NCI-H1694 (cell line): Measurements from ENCODE around the gene DNAJC4.
"Not testable (repeated sequence)": the region's sequence is repeated elsewhere in the genome, so short reads cannot be mapped to it uniquely, and the experiment has no call there.

ENCODE experiments used
- DNase-seq: peaks from one replicate; lab custom pipeline; 2025; lab: John Stamatoyannopoulos, UW

The DNAJC4 gene

DNA sequence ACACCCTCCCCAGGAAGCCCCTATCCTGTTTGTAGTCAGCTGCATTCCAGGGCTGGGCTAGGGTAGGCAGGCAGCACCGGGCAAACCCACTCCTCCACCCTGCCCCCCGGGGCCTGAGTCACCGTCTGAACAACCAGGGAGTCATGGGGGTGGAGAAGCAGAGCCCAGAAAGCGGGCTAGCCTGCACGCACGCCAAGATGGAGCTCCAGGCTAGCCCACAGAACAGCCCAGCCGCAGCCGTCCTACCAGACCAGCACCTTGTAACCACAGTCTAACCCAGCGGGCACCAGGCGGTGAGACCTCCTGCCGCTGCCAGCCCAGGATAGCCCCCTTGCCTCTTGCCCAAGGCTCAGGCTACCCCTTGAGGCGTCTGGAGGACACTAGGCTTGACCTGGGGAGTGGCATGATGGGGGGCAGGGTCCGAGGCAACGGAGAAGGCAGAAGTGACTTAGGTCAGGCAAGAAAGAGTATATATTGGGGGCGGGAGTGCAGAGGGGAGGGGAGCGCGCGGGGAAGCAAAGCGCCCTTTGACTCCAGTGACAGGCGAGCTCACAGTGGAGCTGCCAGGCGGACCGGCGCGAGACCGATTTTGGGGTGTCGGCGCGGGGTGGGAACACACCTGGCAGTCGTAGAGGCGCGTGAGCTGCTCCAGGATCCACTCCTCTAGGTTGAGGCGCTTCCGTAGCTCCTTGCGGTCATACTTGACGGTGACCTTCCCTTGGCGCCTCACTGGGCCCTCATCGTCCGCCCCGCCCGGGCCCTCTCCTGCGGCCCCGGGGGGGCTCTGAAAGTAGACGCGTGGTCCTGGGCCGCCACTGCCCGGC is 15.7 kb downstream of the DNAJC4 start:
- DNase-seq: no peak

DNA sequence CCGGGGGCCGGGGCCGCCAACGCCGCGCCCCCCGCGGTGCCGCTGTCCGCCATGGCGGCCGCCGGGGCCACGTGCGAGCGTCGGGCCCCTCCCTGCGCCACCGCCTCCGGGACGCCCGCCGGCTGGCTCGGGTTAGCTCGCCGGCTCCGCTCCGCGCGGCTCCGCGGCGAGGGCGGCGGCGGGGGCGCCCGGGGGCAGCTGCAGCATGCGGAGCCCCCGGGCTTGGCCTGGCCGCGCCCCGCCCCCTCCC is 16.2 kb downstream of the DNAJC4 start:
- not testable (repeated sequence) for DNase-seq

DNA sequence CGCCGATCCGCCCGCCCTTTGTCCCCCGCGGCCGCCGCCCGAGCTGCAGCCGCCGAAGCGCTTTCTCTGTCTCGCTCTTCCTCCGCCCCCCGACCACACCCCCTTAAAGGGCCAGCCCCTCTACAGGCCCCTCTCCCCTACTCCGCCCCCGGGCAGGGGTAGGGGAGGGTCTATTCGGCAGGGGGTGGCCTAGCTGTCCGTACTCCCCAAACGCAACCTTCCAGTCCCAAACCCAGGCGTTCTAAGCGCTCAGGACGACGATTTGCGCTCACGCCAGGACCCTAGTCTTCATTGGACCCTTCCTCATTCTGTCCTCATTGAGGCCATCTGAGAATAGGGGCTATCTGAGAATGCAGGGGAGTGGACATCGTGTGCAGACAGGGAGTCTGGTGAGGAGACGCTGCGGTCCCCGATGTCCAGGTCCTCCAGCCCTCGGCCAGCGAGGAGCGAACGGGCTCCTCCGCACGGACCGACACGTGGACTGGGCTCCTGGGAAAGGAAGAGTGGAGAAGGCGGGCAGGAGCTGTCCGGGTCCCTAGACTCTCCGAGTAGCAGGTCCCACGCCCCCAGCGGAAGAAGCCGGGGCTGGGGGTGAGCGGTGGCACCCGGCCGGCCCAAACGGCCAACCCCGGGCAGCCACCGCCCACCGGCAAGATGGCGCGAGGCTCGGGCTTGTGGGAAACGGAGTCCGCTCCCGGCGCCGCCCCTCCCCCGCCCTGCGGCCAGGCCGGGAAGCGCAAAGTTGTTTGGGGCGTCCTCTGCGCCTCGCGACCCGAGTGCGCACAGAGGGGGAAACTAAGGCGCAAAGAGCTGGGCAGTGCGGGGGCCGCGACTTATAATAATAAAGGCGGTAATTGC is 16.8 kb downstream of the DNAJC4 start, which contains the start of gene PPP1R14B:
Gene PPP1R14B (minus strand): TSS at position 73 of the 858 bp plus-strand sequence. CDS start 270 bp downstream, outside the sequence.
- DNase-seq: peak; percentile 64

DNA sequence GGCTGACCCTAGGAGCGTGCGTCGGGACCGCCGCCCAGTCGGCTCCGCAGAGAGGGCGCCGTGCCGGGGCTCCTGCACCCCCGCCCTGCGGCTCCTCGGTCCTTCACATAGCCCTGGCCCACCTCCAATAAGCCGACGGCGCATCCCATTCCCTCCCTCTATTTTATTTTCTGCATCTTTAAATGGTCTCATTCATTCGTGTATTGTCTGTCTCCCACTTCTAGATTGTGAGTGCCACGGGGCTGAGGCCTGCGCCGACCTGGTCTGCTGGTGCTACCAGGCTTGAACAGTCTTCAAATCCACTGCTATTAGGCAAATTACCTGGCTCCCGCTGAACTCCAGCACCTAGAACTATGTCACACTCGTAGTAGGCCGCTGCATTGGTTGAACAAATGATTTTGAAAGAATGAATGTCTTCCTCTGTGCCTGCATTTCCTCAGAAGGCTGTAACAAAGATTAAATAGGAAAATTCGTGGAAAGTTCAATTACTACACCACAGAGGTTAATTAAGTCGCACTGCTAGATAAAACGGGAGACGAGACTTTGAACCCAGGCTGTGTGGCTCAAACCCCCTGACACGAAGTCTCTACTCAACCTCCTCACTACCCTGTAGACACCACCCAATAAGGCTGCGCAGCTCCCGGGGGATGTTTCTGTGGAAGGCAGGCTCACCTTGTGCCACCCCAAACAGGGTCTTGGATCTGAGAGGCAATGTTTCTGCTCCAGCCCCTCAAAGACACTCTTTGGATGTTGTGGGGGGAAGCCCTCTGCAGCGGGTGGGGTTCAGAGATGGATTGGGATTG is 17.6 kb downstream of the DNAJC4 start:
- DNase-seq: no peak

DNA sequence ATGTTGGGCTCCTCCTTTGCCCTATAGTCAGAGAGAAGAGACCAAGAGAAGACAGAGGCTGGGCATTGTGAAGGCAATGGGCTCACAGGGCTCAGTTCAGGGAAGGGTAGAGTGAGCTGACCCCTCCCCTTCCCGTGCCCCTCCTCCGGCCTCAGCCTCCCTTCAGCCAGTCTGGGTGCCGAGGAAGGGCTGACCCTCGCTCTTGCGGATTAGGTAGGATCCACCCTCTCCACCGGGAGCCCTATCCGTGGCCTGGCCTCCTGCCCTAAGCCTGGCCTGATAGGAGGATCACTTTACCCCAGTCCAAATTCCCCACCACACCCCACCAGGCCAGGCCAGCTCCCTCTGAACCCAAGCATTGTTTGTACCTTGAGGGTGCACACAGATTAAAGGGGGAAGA is 18.2 kb downstream of the DNAJC4 start:
- DNase-seq: no peak

DNA sequence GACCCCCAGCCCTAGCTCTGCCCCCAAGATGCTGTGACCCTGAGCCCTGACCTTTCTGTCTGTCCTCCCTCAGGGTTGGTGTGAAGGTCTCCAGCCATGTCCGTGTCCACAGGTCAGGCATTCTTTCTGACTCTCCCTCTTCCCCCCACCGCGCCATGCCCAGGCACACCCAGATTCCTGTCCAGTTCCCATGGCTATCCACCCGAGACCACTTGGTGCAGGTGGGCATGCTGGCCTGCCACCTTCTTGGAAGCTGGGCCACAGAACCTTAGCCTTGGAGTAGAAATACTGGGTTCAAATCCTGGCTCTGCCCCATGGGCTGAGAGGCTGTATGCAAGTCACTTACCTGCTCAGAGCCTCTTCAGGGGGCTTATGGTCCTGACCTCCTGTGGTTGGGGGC is 18.7 kb downstream of the DNAJC4 start:
- DNase-seq: no peak

DNA sequence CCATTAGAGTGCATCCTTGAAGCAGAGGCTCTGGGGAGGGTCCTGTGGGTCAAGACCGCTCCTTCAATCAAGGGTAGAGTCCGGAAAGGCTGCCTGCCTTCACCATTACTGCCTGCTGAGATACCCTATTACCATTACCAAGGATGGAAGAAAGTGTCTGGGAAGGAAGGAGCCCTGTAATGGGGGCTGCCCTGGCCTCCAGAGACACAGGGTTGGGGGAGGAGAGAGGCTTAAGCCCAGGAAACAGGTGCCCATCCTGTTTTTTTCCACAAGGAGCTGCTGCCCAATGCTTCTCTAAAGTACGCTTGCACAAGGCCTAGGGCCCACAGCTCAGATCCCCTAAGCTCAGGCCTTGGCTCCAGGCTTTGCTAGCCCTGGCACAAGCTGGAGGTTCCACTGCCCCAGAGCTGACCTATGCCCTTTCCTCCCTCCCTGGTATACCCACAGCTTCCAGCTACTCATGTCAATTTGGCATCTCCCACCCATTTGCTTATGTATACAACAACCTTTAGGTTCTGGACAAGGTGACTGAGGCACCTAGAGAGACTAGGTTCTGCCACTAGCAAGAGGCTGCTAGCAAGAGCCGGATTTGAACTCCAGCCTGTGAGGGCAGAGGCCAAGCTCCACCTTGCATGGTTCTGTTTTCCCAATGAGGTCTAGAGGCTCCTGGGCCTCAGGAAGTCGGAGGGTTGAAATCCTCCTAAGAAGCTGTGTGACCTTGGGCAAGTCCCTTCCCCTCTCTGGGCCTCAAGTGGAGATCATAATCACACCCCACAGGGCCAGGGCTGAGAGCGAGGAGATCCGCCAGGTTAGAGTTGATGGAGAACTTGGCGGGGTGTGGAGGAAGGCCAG is 19.4 kb downstream of the DNAJC4 start:
- no peak for DNase-seq

DNA sequence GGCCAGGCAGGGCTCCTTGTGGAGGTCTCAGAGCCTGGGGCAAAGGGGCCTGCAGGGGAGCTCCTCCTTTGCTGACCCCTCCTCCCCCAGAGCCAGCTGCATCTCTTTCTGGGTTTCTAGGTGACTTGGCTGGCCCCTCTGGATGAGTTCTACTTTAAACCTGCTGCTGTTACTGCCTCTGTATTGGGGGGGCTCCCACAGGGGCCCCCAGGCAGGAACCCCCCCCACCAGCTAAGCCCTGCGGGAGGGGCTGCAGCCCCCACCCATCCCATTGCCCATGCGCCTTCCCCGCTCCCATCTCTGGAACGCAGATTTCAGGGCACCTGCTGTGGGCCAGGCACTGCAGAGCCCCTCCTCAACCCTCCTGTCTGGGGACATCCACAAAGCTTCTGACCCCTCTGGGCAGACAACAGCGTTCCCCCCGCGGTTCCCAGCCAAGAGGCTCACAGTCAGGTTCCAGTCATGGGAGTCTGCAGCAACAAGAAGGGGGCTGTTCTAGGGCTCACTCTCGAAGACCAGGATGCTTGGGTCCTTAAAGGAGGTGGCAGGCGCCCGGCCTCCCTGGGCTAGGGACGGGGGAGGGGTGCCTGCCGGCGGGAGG is 20.2 kb downstream of the DNAJC4 start:
- no peak for DNase-seq

DNA sequence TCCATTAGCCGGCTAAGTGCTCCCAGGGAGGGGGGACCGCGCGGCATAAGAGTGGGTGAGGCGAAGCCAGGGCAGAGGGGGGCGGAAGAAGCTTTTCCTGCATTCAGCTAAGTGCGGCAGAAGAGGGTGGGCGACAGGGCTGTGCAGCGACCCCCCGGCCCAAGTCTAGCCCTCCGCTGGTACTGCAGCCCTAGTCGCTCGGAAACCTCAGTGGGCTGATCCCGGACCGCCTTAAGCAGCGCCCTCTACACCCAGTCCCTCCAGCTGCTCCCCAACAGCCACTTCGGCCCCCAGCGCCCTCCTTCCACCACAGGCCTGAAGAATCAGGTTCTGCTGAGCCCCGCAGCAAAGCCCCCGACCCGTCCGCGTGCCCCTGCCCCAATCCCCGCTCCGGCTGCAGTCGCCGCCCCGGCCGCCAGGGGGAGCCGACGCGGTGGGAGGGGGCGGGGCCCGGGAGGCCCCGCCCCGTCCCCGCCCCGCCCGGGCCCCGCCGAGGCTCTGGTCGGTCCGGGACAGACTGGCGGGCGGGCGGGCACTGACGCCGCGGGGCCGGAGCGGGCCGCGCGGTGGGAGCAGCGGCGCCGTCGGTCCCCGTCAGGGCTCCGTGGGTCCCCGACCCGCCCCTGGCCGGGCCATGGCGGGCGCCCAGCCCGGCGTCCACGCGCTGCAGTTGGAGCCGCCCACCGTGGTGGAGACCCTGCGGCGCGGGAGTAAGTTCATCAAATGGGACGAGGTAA is 20.8 kb downstream of the DNAJC4 start, which contains the start of gene PLCB3:
Gene PLCB3 (plus strand): TSS at position 515 of the 737 bp plus-strand sequence. CDS start 120 bp downstream, at position 635.
- no peak for DNase-seq

DNA sequence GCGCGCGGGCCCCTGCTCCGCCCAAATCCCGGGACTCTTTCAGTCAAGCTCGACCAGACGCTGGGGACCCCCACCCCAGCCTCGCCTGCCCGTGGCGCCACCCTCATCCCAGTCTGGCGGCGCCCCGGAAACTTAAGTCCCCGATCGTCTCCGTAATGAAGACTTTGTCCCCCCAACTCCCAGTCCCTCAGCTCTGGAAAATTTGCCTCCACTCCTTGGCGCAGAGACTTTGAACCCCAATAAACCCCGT is 21.3 kb downstream of the DNAJC4 start:
- no peak for DNase-seq

DNA sequence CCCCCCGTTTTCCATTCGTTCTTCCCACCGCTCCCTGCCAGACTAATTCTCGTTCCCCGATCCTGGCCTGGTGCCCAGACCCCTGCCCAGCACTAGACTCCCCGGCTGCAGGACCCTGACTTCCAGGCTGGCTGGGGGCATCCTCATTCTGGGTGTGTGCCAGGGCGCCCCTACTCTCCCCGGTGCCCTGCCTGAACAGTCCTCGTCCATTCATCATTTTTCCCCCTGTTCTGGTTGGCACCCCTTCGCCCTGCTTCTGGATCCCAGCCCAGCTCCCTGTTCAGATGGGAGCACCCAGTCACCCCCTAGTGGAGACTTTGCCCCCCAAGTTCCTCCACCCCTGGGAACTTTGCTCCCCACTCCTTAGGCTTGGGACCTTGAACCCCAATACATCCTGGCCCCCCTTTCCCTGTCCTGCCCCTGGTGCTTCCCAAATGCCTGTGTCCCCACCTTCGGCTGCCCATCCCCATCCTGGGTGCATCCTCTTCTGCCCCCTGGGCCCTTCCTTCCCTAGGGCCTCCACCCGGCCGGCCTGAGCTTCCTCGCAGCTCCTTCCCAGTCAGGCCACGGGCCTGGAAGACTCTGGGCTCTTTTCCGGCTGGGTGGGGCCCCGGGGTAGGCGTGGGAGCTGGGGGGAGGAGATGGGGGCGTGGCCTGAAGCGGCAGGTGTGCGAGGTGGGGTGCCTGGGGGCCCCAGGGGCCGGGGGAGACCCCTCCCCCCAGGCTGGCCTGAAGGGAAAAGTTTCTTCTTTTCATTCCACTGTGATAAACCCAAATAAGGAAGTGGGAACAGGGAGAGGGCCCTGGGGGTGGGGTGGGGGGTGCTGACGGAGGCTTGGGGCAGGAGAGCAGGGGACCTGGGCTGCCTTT is 21.9 kb downstream of the DNAJC4 start:
- no peak for DNase-seq

DNA sequence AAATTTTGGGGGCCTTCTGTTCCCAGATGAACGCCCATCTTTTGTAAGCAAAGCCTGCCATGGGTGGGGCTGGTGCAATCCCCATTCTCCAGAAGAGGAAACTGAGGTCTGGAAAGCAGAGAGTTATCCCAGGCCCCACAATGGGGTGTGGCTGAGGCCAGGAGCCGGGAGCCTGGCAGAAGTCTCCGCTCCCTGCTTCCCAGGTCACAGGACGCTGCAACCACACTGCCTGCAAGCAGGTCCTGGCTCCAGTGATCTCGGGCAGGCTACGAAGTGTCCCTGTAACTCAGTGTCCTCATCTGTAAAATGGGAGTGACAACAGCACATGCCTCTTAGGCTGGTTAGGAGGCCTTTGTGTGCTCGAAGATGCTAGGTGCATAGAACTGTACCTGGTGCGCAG is 22.7 kb downstream of the DNAJC4 start:
- no peak for DNase-seq

DNA sequence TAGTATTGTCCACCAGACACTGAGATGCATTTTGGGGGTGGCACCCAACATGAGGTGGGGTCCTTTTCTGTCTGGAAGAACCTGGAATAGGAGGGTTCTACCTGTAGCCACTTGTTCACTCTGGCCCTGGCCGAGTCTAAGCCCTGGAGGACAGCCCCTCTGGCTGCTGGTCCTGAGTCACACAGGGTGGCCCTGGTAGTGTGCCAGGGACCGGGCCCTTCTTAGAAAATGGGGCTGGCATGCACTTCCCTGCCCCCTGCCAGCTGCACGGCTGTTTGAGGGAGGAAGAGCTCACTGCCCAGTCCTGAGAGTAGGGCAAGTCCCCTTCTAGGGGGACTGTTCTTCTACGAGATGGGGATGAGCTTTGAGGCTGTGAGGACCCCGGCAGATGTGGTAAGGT is 23.1 kb downstream of the DNAJC4 start:
- DNase-seq: no peak

DNA sequence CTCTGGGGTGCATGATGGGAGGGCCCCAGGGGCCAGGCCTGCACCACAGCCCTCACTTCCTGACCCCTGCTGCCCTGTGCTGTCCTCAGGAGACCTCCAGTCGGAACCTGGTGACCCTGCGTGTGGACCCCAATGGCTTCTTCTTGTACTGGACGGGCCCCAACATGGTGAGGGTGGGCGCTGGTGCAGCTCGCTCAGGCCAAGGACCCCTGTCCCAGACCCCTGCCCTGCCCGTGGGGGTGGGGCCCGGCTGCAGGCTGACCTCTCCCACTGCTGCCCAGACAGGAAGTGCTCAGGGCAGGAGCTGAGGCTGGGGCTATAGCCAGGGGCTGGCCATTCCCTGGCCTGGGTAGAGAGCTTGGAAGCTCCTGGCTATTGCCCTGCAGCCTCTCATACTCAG is 24.0 kb downstream of the DNAJC4 start:
- DNase-seq: no peak

DNA sequence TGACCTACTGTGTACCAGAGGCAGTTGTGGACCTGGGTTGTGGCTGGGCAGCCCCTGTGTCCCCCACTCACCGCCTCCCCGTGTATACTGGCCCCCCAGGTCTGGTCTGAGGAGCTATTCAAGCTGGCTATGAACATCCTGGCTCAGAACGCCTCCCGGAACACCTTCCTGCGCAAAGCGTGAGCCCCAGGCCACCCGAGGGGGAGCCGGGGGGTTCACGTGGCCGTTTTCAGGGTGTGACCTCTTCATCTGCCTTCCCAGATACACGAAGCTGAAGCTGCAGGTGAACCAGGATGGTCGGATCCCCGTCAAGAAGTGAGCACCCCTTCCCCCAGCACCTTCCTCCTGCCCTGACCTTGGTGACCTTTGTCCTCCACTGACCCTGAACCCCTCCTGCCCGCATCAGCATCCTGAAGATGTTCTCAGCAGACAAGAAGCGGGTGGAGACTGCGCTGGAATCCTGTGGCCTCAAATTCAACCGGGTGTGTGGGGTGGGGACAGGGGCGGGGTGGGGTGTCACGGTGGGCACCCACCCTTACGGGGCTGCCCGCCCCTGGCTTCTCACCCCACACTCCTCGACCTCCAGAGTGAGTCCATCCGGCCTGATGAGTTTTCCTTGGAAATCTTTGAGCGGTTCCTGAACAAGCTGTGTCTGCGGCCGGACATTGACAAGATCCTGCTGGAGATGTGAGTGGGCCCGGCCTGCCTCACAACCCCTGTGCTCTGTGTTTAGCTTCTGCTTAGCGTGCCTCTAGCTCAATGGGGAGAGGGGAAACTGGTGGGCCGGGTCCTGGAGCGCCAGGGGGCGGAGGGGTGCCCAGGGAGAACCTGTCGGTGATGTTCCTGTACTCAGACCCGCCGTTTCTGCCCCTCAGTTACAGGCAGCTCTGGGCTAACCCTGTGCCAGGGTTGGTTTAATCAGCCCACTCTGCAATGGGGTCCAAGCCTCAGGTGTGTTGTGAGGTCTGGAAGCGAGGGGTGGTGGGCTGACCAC is 25.1 kb downstream of the DNAJC4 start:
- no peak for DNase-seq

DNA sequence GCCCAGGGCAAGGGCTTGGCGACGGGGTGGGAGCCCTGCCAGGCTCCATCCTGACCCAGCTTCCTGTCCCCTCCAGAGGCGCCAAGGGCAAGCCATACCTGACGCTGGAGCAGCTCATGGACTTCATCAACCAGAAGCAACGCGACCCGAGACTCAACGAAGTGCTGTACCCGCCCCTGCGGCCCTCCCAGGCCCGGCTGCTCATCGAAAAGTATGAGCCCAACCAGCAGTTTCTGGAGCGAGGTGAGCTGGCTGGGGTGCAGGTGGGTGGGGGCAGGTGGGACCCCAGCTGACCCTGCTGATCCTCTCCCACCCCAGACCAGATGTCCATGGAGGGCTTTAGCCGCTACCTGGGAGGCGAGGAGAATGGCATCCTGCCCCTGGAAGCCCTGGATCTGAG is 26.0 kb downstream of the DNAJC4 start:
- no peak for DNase-seq

DNA sequence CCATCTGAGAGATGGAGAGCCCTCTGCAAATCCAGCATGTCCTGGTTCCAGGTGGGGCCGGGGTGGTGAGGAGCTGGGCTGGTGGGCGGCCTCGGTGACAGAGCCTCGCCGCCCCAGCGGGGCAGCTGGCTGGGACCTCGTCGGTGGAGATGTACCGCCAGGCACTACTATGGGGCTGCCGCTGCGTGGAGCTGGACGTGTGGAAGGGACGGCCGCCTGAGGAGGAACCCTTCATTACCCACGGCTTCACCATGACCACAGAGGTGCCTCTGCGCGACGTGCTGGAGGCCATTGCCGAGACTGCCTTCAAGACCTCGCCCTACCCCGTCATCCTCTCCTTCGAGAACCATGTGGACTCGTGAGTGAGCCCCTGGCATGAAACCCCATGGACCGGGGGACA is 28.0 kb downstream of the DNAJC4 start:
- DNase-seq: no peak

DNA sequence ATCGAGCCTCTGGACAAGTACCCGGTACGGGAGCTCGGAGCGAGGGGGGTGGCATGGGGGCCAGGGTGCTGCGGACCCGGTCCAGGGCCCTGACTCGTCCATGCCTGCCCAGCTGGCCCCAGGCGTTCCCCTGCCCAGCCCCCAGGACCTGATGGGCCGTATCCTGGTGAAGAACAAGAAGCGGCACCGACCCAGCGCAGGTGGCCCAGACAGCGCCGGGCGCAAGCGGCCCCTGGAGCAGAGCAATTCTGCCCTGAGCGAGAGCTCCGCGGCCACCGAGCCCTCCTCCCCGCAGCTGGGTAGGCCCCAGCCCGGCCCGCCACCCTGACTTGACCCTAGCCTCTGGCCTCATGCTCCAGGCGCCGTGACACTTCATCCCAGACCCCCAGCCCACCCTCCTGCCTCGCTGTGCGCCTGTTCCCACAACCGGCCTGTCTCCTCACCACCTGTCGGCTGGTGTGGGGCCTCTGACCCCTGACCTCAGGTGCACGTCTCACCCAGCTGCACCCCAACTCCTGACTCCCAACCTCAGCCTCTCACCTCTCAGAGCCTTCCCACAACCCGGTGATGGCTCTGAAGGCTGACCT is 28.7 kb downstream of the DNAJC4 start:
- no peak for DNase-seq
